Measurements from ENCODE around the gene BLTP3B. TPM values are rescaled to one million over a fixed set of nuclear protein-coding genes. Genes with fewer than 3 reads are reported as not detected.
A peak's percentile ranks its signal among the peaks of the same experiment; 100 is the strongest.
"Not testable (repeated sequence)": the region's sequence is repeated elsewhere in the genome, so short reads cannot be mapped to it uniquely, and the experiment has no call there.

The BLTP3B gene
- 1 to 10 TPM; 4.0 to 8.6 TPM for total RNA-seq

- Histone ChIP-seq H3K4me1 (peaks cover 14% of the 10 kb centered on the region), H3K9me3 (no peaks in the 10 kb centered on the region), H3K4me3 (peak within 1 kb of the TSS; percentile 42 to 94), H3K27ac (peak within 1 kb of the TSS; percentile 80 to 95 (median 84)), H3K36me3 (replicated peaks in 1 of 2; ENCODE audit: insufficient read depth in 1 of 2, low read depth in 2 of 2) (no peaks in the 10 kb centered on the region), H3K27me3 (no peaks in the 10 kb centered on the region)
- WGBS, 2 donors = 24 to 40% methylated on average over 23 to 35 of the region's 35 CpGs
- intact Hi-C loops (cut with DNase I) = no loop called here
- TF ChIP-seq CTCF (IDR thresholded peaks at IDR 0.05) = no peak
- no peak for TF ChIP-seq POLR2A (IDR thresholded peaks at IDR 0.05)
- peak; percentile 99 for ATAC-seq
- DNase-seq = peak; percentile 90 to 94 (median 91)
These were observed at the start of gene BLTP3B for GRCh38 chr12:100142851-100143559. Gene BLTP3B (minus strand): TSS chr12:100142874. CDS start chr12:100142635, 239 bp downstream.

- DNase-seq (no peak), ATAC-seq (no peak)
- intact Hi-C loops (cut with DNase I) = no loop called here
- no peaks in the 10 kb centered on the region for H3K4me1 ChIP-seq
- no peaks in the 10 kb centered on the region for H3K36me3 ChIP-seq (replicated peaks in 1 of 2; ENCODE audit: insufficient read depth in 1 of 2, low read depth in 2 of 2)
- 89 to 93% methylated on average over 12 to 13 of the region's 13 CpGs for WGBS, 2 donors
- no peaks in the 10 kb centered on the region for H3K9me3 ChIP-seq
- no peak overlapping the region for H3K27ac ChIP-seq
- no peaks in the 10 kb centered on the region for H3K27me3 ChIP-seq
- H3K4me3 ChIP-seq = no peak overlapping the region
- no peak for TF ChIP-seq POLR2A (IDR thresholded peaks at IDR 0.05)
- TF ChIP-seq CTCF (IDR thresholded peaks at IDR 0.05) = no peak
These were observed 47.1 kb upstream of the BLTP3B start for GRCh38 chr12:100189636-100190394.

- H3K9me3 ChIP-seq; H3K27me3 ChIP-seq; intact Hi-C loops (cut with DNase I); H3K27ac ChIP-seq; H3K36me3 ChIP-seq (replicated peaks in 1 of 2; ENCODE audit: insufficient read depth in 1 of 2, low read depth in 2 of 2); ATAC-seq; H3K4me1 ChIP-seq; DNase-seq; H3K4me3 ChIP-seq: not testable (repeated sequence)
- 92% methylated on average over 10 to 11 of the region's 11 CpGs for WGBS, 2 donors
These were observed 46.4 kb upstream of the BLTP3B start for GRCh38 chr12:100188888-100189635.

GRCh38 chr12:100187857-100188519 is 45.3 kb upstream of the BLTP3B start:
- DNase-seq (no peak), ATAC-seq (no peak)
- Histone ChIP-seq H3K27ac (no peak overlapping the region), H3K9me3 (no peaks in the 10 kb centered on the region), H3K4me1 (no peaks in the 10 kb centered on the region), H3K36me3 (replicated peaks in 1 of 2; ENCODE audit: insufficient read depth in 1 of 2, low read depth in 2 of 2) (no peaks in the 10 kb centered on the region), H3K27me3 (no peaks in the 10 kb centered on the region), H3K4me3 (no peak overlapping the region)
- 89 to 91% methylated on average over 5 of the region's 5 CpGs for WGBS, 2 donors
- intact Hi-C loops (cut with DNase I) = no loop called here
- no peak for TF ChIP-seq CTCF (IDR thresholded peaks at IDR 0.05)
- no peak for TF ChIP-seq POLR2A (IDR thresholded peaks at IDR 0.05)

All from body of pancreas (tissue), 4 donors.